H1 (cell line): ENCODE results near the gene ZSCAN5A.

Experiments
- ATF2 ChIP-seq: IDR thresholded peaks from 2 replicates; pipeline ENCODE4 v1.6.1; 2012; ENCODE audit warnings: low read length, inconsistent platforms
- CTCF ChIP-seq, 3 experiments: IDR thresholded peaks; 1 replicate in 2 of 3; 2 replicates in 1 of 3; pipeline versions ENCODE4 v1.5.1 to v1.6.1; 2011; ENCODE audit warnings: low read length in 3 of 3, mild to moderate bottlenecking in 3 of 3, inconsistent platforms in 2 of 3, low read depth in 1 of 3, moderate library complexity in 1 of 3; ENCODE audit not compliant: insufficient read depth in 1 of 3; ENCODE audit errors: control extremely low read depth in 1 of 3
- GABPA ChIP-seq: IDR thresholded peaks from 2 replicates; pipeline ENCODE4 v1.6.1; 2011; ENCODE audit warnings: mild to moderate bottlenecking, low read length, moderate library complexity, borderline replicate concordance; ENCODE audit not compliant: insufficient read depth

- TF ChIP-seq GABPA = no peak
- no peak for TF ChIP-seq CTCF (IDR thresholded peaks at IDR 0.05; ENCODE audit: control extremely low read depth in 1 of 3, insufficient read depth in 1 of 3, low read depth in 1 of 3, low read length in 3 of 3)
- TF ChIP-seq ATF2 = no peak
Measured at GRCh38 chr19:56314018-56314380, 640 bp downstream of the ZSCAN5A start.
